Tibial artery (tissue), 4 donors: ENCODE measurements around the gene NTRK2.

Source experiments
- DNase-seq, 2 donors: peaks; one replicate each; pipeline ENCODE4 v3.0.0-alpha.2; 2019
- H3K27ac ChIP-seq, 2 donors: fragments of 200-600 bp; sonication (generic) in 1 of 2; 1 replicate in 1 of 2; 2 replicates in 1 of 2; pipeline ENCODE4 v1.5.1; 2018 to 2019; ENCODE audit warnings: mild to moderate bottlenecking in 1 of 2
- H3K27me3 ChIP-seq, 2 donors: fragments of 200-600 bp; sonication (generic) in 1 of 2; one replicate each; pipeline versions ENCODE4 v1.5.1 to v1.6.0; 2016 to 2019
- H3K36me3 ChIP-seq, 3 donors: fragments of 200-600 bp; sonication (generic) in 2 of 3; one replicate each; pipeline ENCODE4 v1.5.1; 2016 to 2019; ENCODE audit warnings: mild to moderate bottlenecking in 2 of 3
- H3K4me1 ChIP-seq, 4 donors: fragments of 200-600 bp; sonication (generic) in 2 of 4; 1 replicate in 3 of 4; 2 replicates in 1 of 4; pipeline ENCODE4 v1.5.1; 2016 to 2019
- H3K4me3 ChIP-seq, 2 donors: fragments of 200-600 bp; sonication (generic) in 1 of 2; 1 replicate in 1 of 2; 2 replicates in 1 of 2; pipeline ENCODE4 v1.5.1; 2018 to 2019; ENCODE audit warnings: mild to moderate bottlenecking in 2 of 2
- H3K9me3 ChIP-seq, 3 donors: fragments of 200-600 bp; sonication (generic) in 1 of 3; one replicate each; pipeline ENCODE4 v1.5.1; 2016 to 2019
- intact Hi-C: fragments of 100-400 bp; cut with DNase I; formaldehyde crosslinking; loops from one replicate; pipeline ENCODE4 v1.15.0; 2023; ENCODE audit warnings: low total_unique reads
- TF ChIP-seq, protein P1 (sequence below), 2 experiments: fragments of 200-600 bp in 1 of 2; fragments of 450-650 bp in 1 of 2; IDR thresholded peaks; one replicate each; pipeline ENCODE4 v1.5.1; 2017 to 2019; ENCODE audit warnings: antibody characterized with exemption in 2 of 2, mild to moderate bottlenecking in 1 of 2, moderate library complexity in 1 of 2

Gene NTRK2

GRCh38 chr9:84903963-84904362 lies 234.4 kb downstream of the NTRK2 start:
- intact Hi-C loops: no loop called here
- no peak overlapping the region for H3K4me3 ChIP-seq
- TF ChIP-seq, protein P1, sequence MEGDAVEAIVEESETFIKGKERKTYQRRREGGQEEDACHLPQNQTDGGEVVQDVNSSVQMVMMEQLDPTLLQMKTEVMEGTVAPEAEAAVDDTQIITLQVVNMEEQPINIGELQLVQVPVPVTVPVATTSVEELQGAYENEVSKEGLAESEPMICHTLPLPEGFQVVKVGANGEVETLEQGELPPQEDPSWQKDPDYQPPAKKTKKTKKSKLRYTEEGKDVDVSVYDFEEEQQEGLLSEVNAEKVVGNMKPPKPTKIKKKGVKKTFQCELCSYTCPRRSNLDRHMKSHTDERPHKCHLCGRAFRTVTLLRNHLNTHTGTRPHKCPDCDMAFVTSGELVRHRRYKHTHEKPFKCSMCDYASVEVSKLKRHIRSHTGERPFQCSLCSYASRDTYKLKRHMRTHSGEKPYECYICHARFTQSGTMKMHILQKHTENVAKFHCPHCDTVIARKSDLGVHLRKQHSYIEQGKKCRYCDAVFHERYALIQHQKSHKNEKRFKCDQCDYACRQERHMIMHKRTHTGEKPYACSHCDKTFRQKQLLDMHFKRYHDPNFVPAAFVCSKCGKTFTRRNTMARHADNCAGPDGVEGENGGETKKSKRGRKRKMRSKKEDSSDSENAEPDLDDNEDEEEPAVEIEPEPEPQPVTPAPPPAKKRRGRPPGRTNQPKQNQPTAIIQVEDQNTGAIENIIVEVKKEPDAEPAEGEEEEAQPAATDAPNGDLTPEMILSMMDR (IDR thresholded peaks at IDR 0.05): no peak
- no peak overlapping the region for H3K27ac ChIP-seq
- H3K9me3 ChIP-seq: no peaks in the 10 kb centered on the region
- H3K27me3 ChIP-seq: no peaks in the 10 kb centered on the region
- no peaks in the 10 kb centered on the region for H3K36me3 ChIP-seq
- no peaks in the 10 kb centered on the region for H3K4me1 ChIP-seq
- no peak for DNase-seq

GRCh38 chr9:84916769-84917168 lies 247.2 kb downstream of the NTRK2 start:
- TF ChIP-seq, protein P1 (IDR thresholded peaks at IDR 0.05): no peak
- Histone ChIP-seq H3K27me3 (no peaks in the 10 kb centered on the region), H3K9me3 (no peaks in the 10 kb centered on the region), H3K36me3 (no peaks in the 10 kb centered on the region), H3K4me3 (no peak overlapping the region), H3K27ac (no peak overlapping the region), H3K4me1 (peaks cover 0 to 17% (median 6%) of the 10 kb centered on the region in 4 donors)
- intact Hi-C loops: no loop called here
- DNase-seq: no peak

- Histone ChIP-seq H3K9me3 (no peaks in the 10 kb centered on the region), H3K4me1 (peaks cover 0 to 17% (median 6%) of the 10 kb centered on the region in 4 donors), H3K27me3 (no peaks in the 10 kb centered on the region), H3K4me3 (no peak overlapping the region), H3K27ac (no peak overlapping the region), H3K36me3 (no peaks in the 10 kb centered on the region)
- TF ChIP-seq, protein P1 (IDR thresholded peaks at IDR 0.05): no peak
- intact Hi-C loops: no loop called here
- DNase-seq: no peak
These were observed 248.0 kb downstream of the NTRK2 start for GRCh38 chr9:84917366-84918070.

DNA sequence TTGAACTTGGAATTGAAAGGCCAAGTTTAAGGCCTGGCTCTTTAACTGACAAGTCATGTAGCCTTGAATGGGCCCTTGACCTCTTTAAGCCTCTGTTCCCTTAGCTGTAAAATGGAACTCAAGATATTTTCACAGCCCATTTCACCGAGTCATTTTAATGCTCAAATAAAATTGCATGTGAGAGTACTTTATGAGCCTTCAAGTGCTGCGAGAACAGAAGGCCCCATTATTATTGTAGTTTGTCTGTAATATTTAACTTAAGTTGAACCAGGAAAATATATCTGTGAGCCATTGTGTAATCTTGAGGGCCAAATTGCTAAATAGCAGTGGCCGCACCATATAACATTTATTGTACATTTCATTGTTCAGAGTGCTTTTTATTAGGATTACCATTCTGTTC lies 249.9 kb downstream of the NTRK2 start:
- TF ChIP-seq, protein P1 (IDR thresholded peaks at IDR 0.05): no peak
- no peaks in the 10 kb centered on the region for H3K27me3 ChIP-seq
- intact Hi-C loops: no loop called here
- peaks cover 0 to 17% (median 6%) of the 10 kb centered on the region in 4 donors for H3K4me1 ChIP-seq
- DNase-seq: no peak
- no peak overlapping the region for H3K4me3 ChIP-seq
- no peak overlapping the region for H3K27ac ChIP-seq
- no peaks in the 10 kb centered on the region for H3K36me3 ChIP-seq
- H3K9me3 ChIP-seq: no peaks in the 10 kb centered on the region

DNA sequence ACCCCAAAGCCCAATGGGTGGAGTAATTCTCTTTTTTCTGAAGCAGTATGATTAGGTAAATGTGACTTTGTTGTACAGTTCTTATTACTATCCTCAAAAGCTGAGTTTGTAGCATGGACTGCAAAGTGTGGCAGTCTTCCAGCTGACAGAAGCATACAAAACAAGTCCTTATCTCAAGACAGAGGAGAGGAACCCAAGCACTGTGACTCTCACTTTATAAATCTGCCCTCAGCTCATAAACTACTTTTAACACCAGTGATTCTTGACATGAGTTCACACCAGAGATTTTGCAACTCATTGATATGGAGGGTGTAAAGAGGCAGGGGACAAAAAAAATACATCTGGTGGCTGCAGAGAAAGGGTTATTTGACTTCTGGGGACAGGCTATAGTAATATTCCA lies 251.6 kb downstream of the NTRK2 start:
- Histone ChIP-seq H3K27ac (no peak overlapping the region), H3K36me3 (no peaks in the 10 kb centered on the region), H3K4me3 (no peak overlapping the region), H3K27me3 (no peaks in the 10 kb centered on the region), H3K9me3 (no peaks in the 10 kb centered on the region), H3K4me1 (peaks cover 0 to 17% (median 6%) of the 10 kb centered on the region in 4 donors)
- DNase-seq: no peak
- TF ChIP-seq, protein P1 (IDR thresholded peaks at IDR 0.05): no peak
- intact Hi-C loops: no loop called here
